Rectal smooth muscle tissue (tissue), 1 donor: Measurements from ENCODE around the gene DCLRE1B.

Experiments
- H3K27ac ChIP-seq: one replicate; pipeline ENCODE4 v1.7.0; 2013; ENCODE audit warnings: low read depth, low read length, inconsistent platforms
- H3K27me3 ChIP-seq: one replicate; pipeline ENCODE4 v1.7.0; 2013; ENCODE audit warnings: low read length; ENCODE audit not compliant: control insufficient read depth, insufficient read depth
- H3K36me3 ChIP-seq: one replicate; pipeline ENCODE4 v1.7.0; 2013; ENCODE audit warnings: low read length; ENCODE audit not compliant: control insufficient read depth, insufficient read depth
- H3K4me1 ChIP-seq: one replicate; pipeline ENCODE4 v1.7.0; 2013; ENCODE audit warnings: low read length; ENCODE audit not compliant: control insufficient read depth, insufficient read depth
- H3K4me3 ChIP-seq: one replicate; pipeline ENCODE4 v1.7.0; 2013; ENCODE audit warnings: low read length
- H3K9ac ChIP-seq: one replicate; pipeline ENCODE4 v1.7.0; 2013; ENCODE audit warnings: low read length

Gene DCLRE1B

GRCh38 chr1:113893267-113893666 is 11.9 kb upstream of the DCLRE1B start:
- Histone ChIP-seq H3K27ac (no peak overlapping the region), H3K9ac (no peak overlapping the region), H3K4me1 (no peaks in the 10 kb centered on the region), H3K4me3 (no peak overlapping the region), H3K36me3 (peaks cover 2% of the 10 kb centered on the region), H3K27me3 (no peaks in the 10 kb centered on the region)

- Histone ChIP-seq H3K36me3 (peaks cover 5% of the 10 kb centered on the region), H3K27ac (no peak overlapping the region), H3K4me3 (no peak overlapping the region), H3K4me1 (no peaks in the 10 kb centered on the region), H3K27me3 (no peaks in the 10 kb centered on the region), H3K9ac (no peak overlapping the region)
Measured at GRCh38 chr1:113895098-113895497, 10.0 kb upstream of the DCLRE1B start.

DNA sequence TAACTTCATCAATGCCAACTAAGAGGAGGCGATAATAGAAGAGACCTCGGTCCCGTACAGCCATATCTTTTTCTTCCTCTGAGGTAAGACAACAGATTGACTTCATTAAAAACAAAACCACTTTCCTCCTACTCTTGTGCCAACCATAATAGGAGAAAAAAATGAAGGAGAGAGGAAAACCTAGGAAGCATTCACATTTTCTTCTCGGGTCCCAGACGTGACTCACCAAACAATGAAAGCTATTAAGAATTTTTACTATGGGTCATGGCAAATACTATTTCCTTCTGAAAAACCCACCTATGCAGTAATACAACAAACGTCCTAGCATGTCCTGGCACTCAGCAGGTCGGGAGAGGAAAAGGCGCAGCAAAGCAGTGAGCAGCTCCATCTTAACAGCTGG is 9.2 kb upstream of the DCLRE1B start:
- Histone ChIP-seq H3K27me3 (no peaks in the 10 kb centered on the region), H3K36me3 (peaks cover 5% of the 10 kb centered on the region), H3K9ac (no peak overlapping the region), H3K27ac (no peak overlapping the region), H3K4me3 (no peak overlapping the region), H3K4me1 (no peaks in the 10 kb centered on the region)

GRCh38 chr1:113898241-113898814 is 6.8 kb upstream of the DCLRE1B start:
- Histone ChIP-seq H3K9ac (no peak overlapping the region), H3K36me3 (peaks cover 5% of the 10 kb centered on the region), H3K27me3 (no peaks in the 10 kb centered on the region), H3K27ac (no peak overlapping the region), H3K4me3 (no peak overlapping the region), H3K4me1 (no peaks in the 10 kb centered on the region)

GRCh38 chr1:113899111-113899510 is 6.0 kb upstream of the DCLRE1B start:
- H3K9ac ChIP-seq, result no peak overlapping the region
- H3K4me3 ChIP-seq, result no peak overlapping the region
- no peak overlapping the region for H3K27ac ChIP-seq
- H3K27me3 ChIP-seq, result no peaks in the 10 kb centered on the region
- H3K36me3 ChIP-seq, result peaks cover 5% of the 10 kb centered on the region
- H3K4me1 ChIP-seq, result peaks cover 5% of the 10 kb centered on the region

- H3K36me3 ChIP-seq, result peaks cover 5% of the 10 kb centered on the region
- no peak overlapping the region for H3K4me3 ChIP-seq
- H3K4me1 ChIP-seq, result peaks cover 6% of the 10 kb centered on the region
- H3K27ac ChIP-seq, result no peak overlapping the region
- no peak overlapping the region for H3K9ac ChIP-seq
- H3K27me3 ChIP-seq, result no peaks in the 10 kb centered on the region
Measured at GRCh38 chr1:113901191-113901590, 3.9 kb upstream of the DCLRE1B start.

DNA sequence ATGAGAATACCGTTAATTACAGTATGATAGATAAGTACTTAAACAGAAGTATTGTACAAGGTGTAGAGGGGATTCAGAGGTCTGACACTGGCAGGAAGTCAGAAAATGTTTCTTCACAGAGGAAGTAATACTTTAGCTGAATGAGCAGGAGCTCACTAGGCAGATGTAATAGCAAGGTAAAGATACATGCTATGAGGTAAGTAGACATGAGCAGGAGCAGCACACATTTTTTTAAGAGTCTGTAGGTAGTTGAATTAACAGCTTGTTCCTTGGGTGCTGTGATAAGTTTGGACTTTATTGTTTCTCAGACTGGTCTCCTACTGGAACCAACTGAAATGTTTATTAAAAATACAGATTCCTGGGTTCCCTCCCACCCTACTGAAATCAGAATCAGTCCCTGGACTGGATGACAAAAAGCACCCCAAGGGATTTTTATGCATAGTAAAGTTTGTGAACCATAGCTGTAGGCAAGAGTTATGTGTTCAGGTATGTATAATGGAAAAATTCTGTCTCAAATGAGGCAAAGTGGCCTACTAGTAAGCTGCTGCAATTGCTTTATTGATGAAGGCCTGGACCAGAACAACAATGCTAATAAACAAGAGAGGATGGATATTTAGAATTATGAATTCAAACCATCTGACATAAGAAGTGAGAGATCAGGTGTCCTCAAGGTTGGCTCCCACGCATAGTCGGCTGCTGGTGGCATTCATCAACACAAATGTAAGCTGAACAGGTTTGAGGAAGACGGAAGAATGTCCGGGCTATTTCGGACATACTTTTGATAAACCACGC is 1.4 kb upstream of the DCLRE1B start:
- H3K27ac ChIP-seq, result peak overlapping the region; percentile 88
- no peak overlapping the region for H3K9ac ChIP-seq
- no peaks in the 10 kb centered on the region for H3K27me3 ChIP-seq
- H3K36me3 ChIP-seq, result peaks cover 5% of the 10 kb centered on the region
- H3K4me1 ChIP-seq, result peaks cover 6% of the 10 kb centered on the region
- peak overlapping the region; percentile 96 for H3K4me3 ChIP-seq

GRCh38 chr1:113904293-113904673 is 843 bp upstream of the DCLRE1B start:
- H3K9ac ChIP-seq, result peak overlapping the region; percentile 90
- peak overlapping the region; percentile 88 for H3K27ac ChIP-seq
- peaks cover 6% of the 10 kb centered on the region for H3K4me1 ChIP-seq
- H3K27me3 ChIP-seq, result no peaks in the 10 kb centered on the region
- peak overlapping the region; percentile 96 for H3K4me3 ChIP-seq
- peaks cover 5% of the 10 kb centered on the region for H3K36me3 ChIP-seq

DNA sequence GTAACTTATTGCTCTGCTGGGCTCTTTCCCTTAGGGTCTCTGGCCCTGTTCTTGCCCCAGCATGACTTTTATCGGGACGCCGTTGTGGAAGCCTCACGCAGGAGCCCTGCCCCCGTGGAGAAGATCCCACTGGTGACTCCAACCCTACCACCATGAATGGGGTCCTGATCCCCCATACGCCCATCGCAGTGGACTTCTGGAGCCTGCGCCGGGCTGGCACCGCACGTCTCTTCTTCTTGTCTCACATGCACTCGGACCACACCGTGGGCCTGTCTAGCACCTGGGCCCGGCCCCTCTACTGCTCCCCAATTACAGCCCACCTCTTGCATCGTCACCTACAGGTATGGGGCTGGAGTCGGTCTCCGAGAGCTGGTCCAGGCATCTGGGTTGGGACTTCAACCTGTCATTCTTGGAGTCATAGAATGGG is 322 bp downstream of the DCLRE1B start:
- peaks cover 6% of the 10 kb centered on the region for H3K4me1 ChIP-seq
- H3K27me3 ChIP-seq, result no peaks in the 10 kb centered on the region
- peak overlapping the region; percentile 96 for H3K4me3 ChIP-seq
- peak overlapping the region; percentile 86 for H3K9ac ChIP-seq
- H3K36me3 ChIP-seq, result peaks cover 3% of the 10 kb centered on the region
- peak overlapping the region; percentile 79 for H3K27ac ChIP-seq

- H3K4me3 ChIP-seq, result no peak overlapping the region
- peak overlapping the region; percentile 84 for H3K27ac ChIP-seq
- no peaks in the 10 kb centered on the region for H3K27me3 ChIP-seq
- H3K9ac ChIP-seq, result no peak overlapping the region
- peaks cover 13% of the 10 kb centered on the region for H3K4me1 ChIP-seq
- H3K36me3 ChIP-seq, result peaks cover 8% of the 10 kb centered on the region
Measured at GRCh38 chr1:113912594-113913311, 7.6 kb downstream of the DCLRE1B start.

DNA sequence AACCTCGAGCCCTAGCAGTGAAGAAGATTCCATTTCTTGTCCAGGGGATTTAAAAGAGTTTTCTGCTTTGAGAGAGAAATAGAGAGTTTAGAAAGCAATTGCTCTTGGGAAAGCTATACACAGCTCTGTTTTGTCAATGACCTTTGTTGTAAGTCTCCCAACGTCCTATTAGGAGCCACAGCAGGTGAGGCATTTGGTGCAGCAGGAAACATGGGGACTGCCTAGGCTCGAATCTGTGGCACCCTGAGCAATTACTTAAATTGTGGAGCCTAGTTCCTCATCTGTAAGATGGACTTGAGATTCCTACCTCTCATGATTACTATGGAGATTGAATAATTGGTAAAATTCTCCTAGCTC is 8.2 kb downstream of the DCLRE1B start:
- Histone ChIP-seq H3K27me3 (no peaks in the 10 kb centered on the region), H3K4me1 (peaks cover 13% of the 10 kb centered on the region), H3K36me3 (peaks cover 6% of the 10 kb centered on the region), H3K4me3 (no peak overlapping the region), H3K27ac (peak overlapping the region; percentile 84), H3K9ac (no peak overlapping the region)

DNA sequence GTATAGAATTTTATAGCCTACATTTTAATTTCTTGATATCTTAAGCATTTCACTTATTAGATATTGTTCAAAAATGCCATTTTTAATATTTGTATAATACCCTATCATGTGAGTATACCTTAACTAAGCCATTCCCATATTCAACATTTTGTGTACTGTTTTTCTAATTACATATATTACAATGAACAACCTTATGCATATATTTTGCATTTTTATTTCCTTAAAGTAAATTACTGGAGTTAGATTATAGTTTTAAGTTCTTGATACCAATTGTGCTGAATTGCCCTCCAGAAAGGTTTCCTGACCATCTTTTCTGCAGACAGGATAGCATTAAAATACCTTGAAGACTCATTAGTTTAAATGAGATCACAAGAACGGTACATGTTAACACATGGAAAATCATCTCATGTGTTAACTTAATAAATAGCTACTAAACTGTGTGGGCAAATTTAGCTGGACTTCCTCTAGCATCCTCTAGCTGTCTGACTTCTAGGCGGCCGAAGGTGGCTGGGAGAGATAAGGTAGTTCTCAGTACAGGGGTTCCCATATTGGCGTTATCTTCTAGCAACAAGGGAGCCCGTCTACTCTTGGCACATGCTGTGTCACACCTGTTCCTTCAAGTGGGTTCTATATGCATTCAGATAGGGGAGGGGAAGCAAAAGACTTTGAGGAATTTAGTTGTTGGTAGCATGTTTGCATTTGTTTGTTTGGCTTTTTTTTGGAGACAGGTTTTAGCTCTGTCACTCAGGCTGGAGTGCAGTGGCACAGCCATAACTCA is 8.9 kb downstream of the DCLRE1B start:
- no peak overlapping the region for H3K4me3 ChIP-seq
- H3K27me3 ChIP-seq, result no peaks in the 10 kb centered on the region
- H3K27ac ChIP-seq, result no peak overlapping the region
- peaks cover 13% of the 10 kb centered on the region for H3K4me1 ChIP-seq
- no peak overlapping the region for H3K9ac ChIP-seq
- peaks cover 6% of the 10 kb centered on the region for H3K36me3 ChIP-seq
